ENCODE results near the gene ZSWIM6.

ZSWIM6 gene

GRCh38 chr5:61332851-61333320 is 828 bp downstream of the ZSWIM6 start:
- DNase-seq (ENCODE audit: low read depth), result no peak

GRCh38 chr5:61333321-61333953 is 1.4 kb downstream of the ZSWIM6 start:
- DNase-seq (ENCODE audit: low read depth), result no peak

GRCh38 chr5:61333954-61334867 is 2.2 kb downstream of the ZSWIM6 start:
- no peak for DNase-seq (ENCODE audit: low read depth)

GRCh38 chr5:61334868-61335615 is 3.0 kb downstream of the ZSWIM6 start:
- no peak for DNase-seq (ENCODE audit: low read depth)

DNA sequence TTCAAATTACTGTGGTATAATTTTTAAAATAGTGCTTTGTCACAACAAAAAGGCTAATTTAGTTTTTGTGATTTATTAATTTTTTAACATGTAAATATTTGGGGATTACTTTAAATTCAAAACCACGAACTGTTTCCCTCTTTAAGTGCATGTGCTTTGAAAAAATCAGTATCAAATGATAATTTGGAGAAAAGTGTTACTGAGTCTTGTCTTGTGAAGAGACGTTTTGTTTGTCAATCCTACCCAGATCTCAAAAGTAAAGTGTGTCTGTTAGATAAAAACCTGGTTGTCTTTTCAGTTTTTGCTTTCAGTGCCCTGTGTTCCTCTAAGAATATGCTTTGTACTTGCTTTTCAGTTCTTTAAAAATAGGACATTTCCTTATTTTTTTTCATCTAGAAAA is 7.7 kb downstream of the ZSWIM6 start:
- DNase-seq (ENCODE audit: low read depth), result no peak

- DNase-seq (ENCODE audit: low read depth), result no peak
Observed at GRCh38 chr5:61340775-61341361, 8.8 kb downstream of the ZSWIM6 start.

DNA sequence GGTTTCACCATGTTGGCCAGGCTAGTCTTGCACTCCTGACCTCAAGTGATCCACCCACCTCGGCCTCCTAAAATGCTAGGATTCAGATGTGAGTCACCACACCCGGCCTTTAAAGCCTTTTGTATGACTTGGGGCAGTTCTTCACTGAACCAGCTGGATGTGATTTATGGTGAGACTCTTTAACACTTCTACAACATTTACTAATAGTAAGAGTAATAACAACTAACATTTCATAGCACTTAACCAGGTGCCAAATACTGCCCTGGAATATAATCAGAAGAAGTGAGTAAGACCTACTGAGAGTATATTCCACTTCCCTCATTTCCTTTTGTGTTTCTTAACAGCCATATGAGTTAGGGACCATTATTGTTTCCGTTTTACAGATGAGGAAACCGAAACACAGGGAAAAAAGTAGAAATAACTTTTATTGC is 10.0 kb downstream of the ZSWIM6 start:
- no peak for DNase-seq (ENCODE audit: low read depth)

- DNase-seq (ENCODE audit: low read depth), result no peak
Observed at GRCh38 chr5:61344187-61344944, 12.3 kb downstream of the ZSWIM6 start.

DNA sequence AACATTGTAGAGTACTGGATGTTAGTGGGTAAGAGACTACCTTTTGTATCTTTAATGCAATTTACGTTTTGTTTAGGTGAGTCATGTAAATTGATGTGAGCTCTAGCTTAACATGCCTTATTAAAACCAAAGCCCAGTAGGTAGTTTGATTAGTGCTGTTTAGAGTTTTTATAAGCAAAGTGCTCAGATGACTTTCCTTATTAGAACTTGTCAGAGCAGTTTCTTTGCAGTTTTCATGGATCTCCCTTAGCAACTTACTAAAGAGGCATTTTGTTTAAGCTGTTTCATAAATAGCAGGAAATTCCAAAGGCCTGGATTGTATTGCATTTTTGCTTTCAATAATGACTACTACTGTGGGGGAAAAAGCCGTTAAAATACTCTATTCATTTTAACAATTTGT is 14.5 kb downstream of the ZSWIM6 start:
- no peak for DNase-seq (ENCODE audit: low read depth)

DNA sequence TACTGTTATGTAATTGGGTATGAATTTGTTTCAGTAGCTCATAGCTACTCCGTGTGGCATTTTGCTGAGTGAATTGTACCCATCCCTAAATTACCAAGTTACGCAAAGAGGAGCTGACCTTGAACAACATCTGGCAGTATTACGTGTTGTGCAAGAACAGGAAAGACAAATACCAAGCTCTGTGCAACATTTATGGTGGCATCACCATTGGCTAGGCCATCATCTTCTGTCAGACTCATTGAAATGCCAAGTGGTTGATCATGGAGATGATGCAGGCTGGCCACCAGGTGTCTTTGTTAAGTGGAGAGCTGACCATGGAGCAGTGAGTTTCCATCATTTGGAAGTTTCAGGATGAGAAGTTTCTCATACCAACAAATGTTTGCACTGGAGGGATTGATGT is 15.0 kb downstream of the ZSWIM6 start:
- no peak for DNase-seq (ENCODE audit: low read depth)

GRCh38 chr5:61348447-61348846 is 16.4 kb downstream of the ZSWIM6 start:
- no peak for DNase-seq (ENCODE audit: low read depth)

DNA sequence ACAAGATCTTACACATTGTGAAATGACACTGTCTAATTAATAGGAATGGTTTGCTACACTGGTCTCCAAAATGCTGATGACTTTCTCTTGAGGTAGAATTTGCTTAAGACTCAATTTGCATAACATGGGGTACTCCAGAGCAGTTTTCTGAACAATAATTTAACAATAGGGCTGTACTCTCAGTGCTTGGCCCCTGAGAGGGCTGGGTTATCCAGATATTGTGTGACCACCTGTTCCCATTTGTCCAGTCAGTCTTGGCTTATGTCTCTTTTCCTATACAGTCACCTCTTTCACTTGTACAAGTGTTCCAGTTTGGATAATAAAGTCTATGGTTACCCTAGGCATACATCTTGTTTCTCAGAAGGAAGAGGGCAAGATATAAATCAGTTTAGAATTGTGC is 17.9 kb downstream of the ZSWIM6 start:
- no peak for DNase-seq (ENCODE audit: low read depth)

- DNase-seq (ENCODE audit: low read depth), result no peak
Observed at GRCh38 chr5:61350535-61350934, 18.5 kb downstream of the ZSWIM6 start.

DNA sequence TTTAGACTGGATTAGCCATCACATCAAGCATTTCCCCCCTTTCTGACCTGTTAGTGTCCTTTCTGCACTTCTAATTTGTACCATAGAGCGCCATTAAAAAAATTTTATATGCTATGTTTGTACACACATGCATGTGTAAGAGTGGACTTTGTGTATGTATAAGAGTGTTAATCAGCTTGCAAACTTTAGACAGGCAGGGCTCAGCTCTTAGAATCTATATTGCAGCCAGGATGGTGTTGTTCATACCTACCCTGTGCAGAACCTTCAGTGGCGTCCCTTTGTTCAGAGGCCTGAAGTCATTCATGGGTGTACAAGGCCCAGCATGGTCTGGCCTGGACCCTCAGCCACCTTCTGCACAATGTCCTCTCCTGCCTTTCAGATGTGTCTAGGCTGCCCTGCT is 19.7 kb downstream of the ZSWIM6 start:
- DNase-seq (ENCODE audit: low read depth), result no peak

DNA sequence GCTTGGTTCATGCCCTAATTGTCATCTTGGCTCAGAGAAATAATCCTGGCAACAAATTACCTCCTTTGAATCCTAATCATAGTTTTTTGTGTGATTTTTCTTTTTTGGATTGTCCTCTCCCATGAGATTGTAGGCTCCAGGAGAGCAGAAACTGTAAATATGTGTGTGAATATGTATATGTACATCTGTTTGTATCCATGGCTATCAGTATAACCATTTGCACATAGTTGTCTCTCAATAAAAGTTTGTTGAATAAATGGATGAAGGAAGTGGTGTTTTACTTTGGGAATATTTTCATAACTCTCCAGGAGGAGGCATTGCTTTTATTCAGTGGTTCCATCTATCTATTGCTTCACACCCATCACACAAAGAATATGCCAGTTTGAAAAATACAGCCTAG is 20.1 kb downstream of the ZSWIM6 start:
- no peak for DNase-seq (ENCODE audit: low read depth)

- DNase-seq (ENCODE audit: low read depth), result no peak
Observed at GRCh38 chr5:61352612-61353156, 20.6 kb downstream of the ZSWIM6 start.

DNA sequence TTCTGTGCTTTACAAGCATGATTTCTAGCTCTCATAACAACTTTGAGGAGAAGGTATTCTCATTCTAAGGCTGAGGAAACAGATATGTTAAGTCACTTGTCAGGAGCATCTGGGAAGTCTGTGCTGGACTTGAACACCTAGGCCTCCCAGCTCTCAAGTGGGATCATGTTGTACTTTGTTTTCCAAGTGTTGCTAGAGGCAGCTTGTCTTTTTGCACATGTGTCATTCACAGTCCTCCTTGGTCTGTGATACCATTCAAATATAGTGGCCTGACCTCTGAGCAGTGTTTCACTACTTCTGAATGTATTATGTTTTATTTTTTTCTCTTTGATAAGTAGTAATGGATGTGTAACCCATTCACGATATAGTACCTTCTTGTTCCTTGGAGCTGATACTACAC is 21.2 kb downstream of the ZSWIM6 start:
- DNase-seq (ENCODE audit: low read depth), result no peak

GRCh38 chr5:61354199-61354598 is 22.1 kb downstream of the ZSWIM6 start:
- no peak for DNase-seq (ENCODE audit: low read depth)

DNA sequence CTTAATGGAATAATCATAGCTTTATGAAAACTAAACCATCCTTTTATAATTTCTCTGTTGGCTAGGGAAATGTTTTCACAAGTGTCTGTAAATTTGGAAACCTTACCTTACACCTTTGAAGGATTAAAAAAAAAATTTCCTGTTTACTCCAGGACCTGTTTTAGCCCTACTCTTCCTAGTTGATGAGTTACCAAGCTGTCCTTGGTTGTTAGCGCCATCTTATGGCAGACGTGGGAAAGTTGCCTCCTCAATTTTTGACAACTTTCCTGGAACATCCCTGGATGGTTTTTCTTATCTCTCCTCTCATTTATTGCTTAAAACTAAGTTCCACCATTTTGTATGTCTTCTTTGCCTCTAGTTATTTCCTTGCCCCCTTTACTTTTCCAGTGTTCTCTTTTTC is 25.7 kb downstream of the ZSWIM6 start:
- DNase-seq (ENCODE audit: low read depth), result no peak

DNA sequence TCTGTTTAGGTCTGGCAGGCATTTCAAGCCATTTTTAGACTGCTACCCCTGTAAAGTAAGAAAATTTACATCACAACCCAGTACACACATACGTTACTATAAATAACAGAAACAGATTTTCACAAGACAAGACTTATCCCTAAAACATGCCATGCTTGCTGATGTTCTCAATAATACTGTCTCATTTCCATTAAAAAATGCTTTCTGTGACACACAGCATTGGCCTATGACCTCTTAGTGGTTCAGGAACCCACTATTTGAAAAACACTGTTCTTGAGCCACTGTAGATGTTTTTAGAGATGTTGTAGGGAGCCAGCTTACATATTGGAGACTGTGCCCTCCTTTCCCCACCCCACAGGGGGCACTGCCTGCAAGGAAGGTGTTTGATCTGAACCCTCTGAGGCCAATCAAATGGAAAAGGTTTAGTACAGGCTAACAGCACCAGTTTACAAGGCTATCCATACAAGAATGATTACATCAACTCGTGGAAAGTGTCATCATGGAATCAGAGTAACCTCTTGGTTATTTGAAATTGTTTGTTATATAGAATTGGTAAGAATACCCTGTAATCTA is 30.8 kb downstream of the ZSWIM6 start:
- no peak for DNase-seq (ENCODE audit: low read depth)

Data from HS-5 (cell line).